HepG2 (cell line): ENCODE measurements around the gene RBBP8.

Experiments used
- ZNF10 ChIP-seq: sonication (generic); formaldehyde crosslinking; IDR thresholded peaks from 2 replicates; pipeline ENCODE4 v1.4.0; 2020; ENCODE audit warnings: mild to moderate bottlenecking, low read depth, missing genetic modification reagents, borderline replicate concordance
- ZNF367 ChIP-seq: sonication (generic); formaldehyde crosslinking; IDR thresholded peaks from 2 replicates; pipeline ENCODE4 v1.4.0; 2020; ENCODE audit warnings: missing genetic modification reagents, borderline replicate concordance
- ZNF484 ChIP-seq: sonication (generic); formaldehyde crosslinking; IDR thresholded peaks from 2 replicates; pipeline ENCODE4 v1.5.1; 2020; ENCODE audit warnings: mild to moderate bottlenecking, low read depth, missing genetic modification reagents, borderline replicate concordance
- TF ChIP-seq, protein P1 (sequence below): sonication (generic); formaldehyde crosslinking; IDR thresholded peaks from 2 replicates; pipeline ENCODE4 v1.5.0; 2020; ENCODE audit warnings: mild to moderate bottlenecking, missing genetic modification reagents, moderate library complexity

GRCh38 chr18:23069898-23070297, 136.8 kb downstream of the RBBP8 start:
- TF ChIP-seq ZNF484 (CRISPR knock-in tag) (no peak), ZNF10 (CRISPR knock-in tag) (no peak), ZNF367 (no peak)
- TF ChIP-seq, protein P1, sequence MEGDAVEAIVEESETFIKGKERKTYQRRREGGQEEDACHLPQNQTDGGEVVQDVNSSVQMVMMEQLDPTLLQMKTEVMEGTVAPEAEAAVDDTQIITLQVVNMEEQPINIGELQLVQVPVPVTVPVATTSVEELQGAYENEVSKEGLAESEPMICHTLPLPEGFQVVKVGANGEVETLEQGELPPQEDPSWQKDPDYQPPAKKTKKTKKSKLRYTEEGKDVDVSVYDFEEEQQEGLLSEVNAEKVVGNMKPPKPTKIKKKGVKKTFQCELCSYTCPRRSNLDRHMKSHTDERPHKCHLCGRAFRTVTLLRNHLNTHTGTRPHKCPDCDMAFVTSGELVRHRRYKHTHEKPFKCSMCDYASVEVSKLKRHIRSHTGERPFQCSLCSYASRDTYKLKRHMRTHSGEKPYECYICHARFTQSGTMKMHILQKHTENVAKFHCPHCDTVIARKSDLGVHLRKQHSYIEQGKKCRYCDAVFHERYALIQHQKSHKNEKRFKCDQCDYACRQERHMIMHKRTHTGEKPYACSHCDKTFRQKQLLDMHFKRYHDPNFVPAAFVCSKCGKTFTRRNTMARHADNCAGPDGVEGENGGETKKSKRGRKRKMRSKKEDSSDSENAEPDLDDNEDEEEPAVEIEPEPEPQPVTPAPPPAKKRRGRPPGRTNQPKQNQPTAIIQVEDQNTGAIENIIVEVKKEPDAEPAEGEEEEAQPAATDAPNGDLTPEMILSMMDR: no peak
